H9 (cell line): ENCODE measurements around the gene TYSND1. TPM values are rescaled to one million over a fixed set of nuclear protein-coding genes. Genes with fewer than 3 reads are reported as not detected.
A peak's percentile ranks its signal among the peaks of the same experiment; 100 is the strongest.

Experiments used
- DNase-seq: peaks from one replicate; pipeline ENCODE4 v3.0.0-alpha.2; 2017
- H2AFZ ChIP-seq: one replicate; pipeline ENCODE4 v1.6.1; 2013; ENCODE audit warnings: mild to moderate bottlenecking, low read length, control low read depth, moderate library complexity
- H2AK5ac ChIP-seq: 2 replicates; pipeline ENCODE4 v1.6.1; 2013; ENCODE audit warnings: low read length, control low read depth, mixed read lengths; ENCODE audit not compliant: insufficient read length
- H2BK120ac ChIP-seq: one replicate; pipeline ENCODE4 v1.6.1; 2013; ENCODE audit warnings: low read depth, mild to moderate bottlenecking, low read length, control low read depth, inconsistent platforms; ENCODE audit not compliant: poor library complexity, severe bottlenecking
- H2BK12ac ChIP-seq: 2 replicates; pipeline ENCODE4 v1.6.1; 2013; ENCODE audit warnings: low read length, control low read depth, mixed read lengths, low read depth; ENCODE audit not compliant: insufficient read length
- H2BK15ac ChIP-seq: 2 replicates; pipeline ENCODE4 v1.6.1; 2013; ENCODE audit warnings: low read depth, low read length, control low read depth
- H2BK20ac ChIP-seq: one replicate; pipeline ENCODE4 v1.6.1; 2013; ENCODE audit warnings: low read depth, mild to moderate bottlenecking, low read length, control low read depth, inconsistent platforms; ENCODE audit not compliant: poor library complexity, severe bottlenecking
- H2BK5ac ChIP-seq: 2 replicates; pipeline ENCODE4 v1.6.1; 2013; ENCODE audit warnings: low read length, control low read depth, mixed read lengths; ENCODE audit not compliant: insufficient read length
- H3K14ac ChIP-seq: 2 replicates; pipeline ENCODE4 v1.6.1; 2013; ENCODE audit warnings: low read length, control low read depth; ENCODE audit not compliant: insufficient read depth
- H3K18ac ChIP-seq: 2 replicates; pipeline ENCODE4 v1.6.1; 2013; ENCODE audit warnings: low read depth, mild to moderate bottlenecking, mixed read lengths, low read length, control low read depth; ENCODE audit not compliant: insufficient read length
- H3K23ac ChIP-seq: 2 replicates; pipeline ENCODE4 v1.6.1; 2013; ENCODE audit warnings: low read length, control low read depth, mixed read lengths, low read depth; ENCODE audit not compliant: insufficient read length
- H3K23me2 ChIP-seq: 2 replicates; pipeline ENCODE4 v1.6.1; 2013; ENCODE audit warnings: low read depth, mild to moderate bottlenecking, mixed read lengths, low read length, control low read depth; ENCODE audit not compliant: insufficient read length, poor library complexity, severe bottlenecking
- H3K27ac ChIP-seq: 2 replicates; pipeline ENCODE4 v1.5.1; 2013; ENCODE audit warnings: low read length, control low read depth, mixed read lengths, low read depth; ENCODE audit not compliant: insufficient read length
- H3K27me3 ChIP-seq: 2 replicates; pipeline ENCODE4 v1.6.1; 2013; ENCODE audit warnings: low read length, control low read depth, inconsistent platforms; ENCODE audit not compliant: insufficient read depth
- H3K4ac ChIP-seq: 2 replicates; pipeline ENCODE4 v1.6.1; 2013; ENCODE audit warnings: low read depth, mild to moderate bottlenecking, control low read depth, inconsistent platforms, low read length, moderate library complexity
- H3K4me1 ChIP-seq: 2 replicates; pipeline ENCODE4 v1.6.1; 2013; ENCODE audit warnings: low read length, control low read depth, inconsistent platforms; ENCODE audit not compliant: insufficient read depth
- H3K4me2 ChIP-seq: 2 replicates; pipeline ENCODE4 v1.6.1; 2013; ENCODE audit warnings: low read length, control low read depth, mixed read lengths; ENCODE audit not compliant: insufficient read length, insufficient read depth
- H3K56ac ChIP-seq: 2 replicates; pipeline ENCODE4 v1.6.1; 2013; ENCODE audit warnings: low read depth, mild to moderate bottlenecking, mixed read lengths, low read length, control low read depth; ENCODE audit not compliant: insufficient read length
- H3K79me1 ChIP-seq: 2 replicates; pipeline ENCODE4 v1.6.1; 2013; ENCODE audit warnings: low read depth, mild to moderate bottlenecking, moderate library complexity, low read length, control low read depth, inconsistent platforms; ENCODE audit not compliant: insufficient read depth, poor library complexity, severe bottlenecking
- H3K79me2 ChIP-seq: 2 replicates; pipeline ENCODE4 v1.6.1; 2013; ENCODE audit warnings: low read length, control low read depth, inconsistent platforms; ENCODE audit not compliant: insufficient read depth
- H3K9ac ChIP-seq: 2 replicates; pipeline ENCODE4 v1.6.1; 2013; ENCODE audit warnings: low read length, control low read depth, mixed read lengths; ENCODE audit not compliant: insufficient read length; ENCODE audit errors: extremely low read depth
- H3K9me3 ChIP-seq: one replicate; pipeline ENCODE4 v1.6.1; 2013; ENCODE audit warnings: low read depth, low read length, inconsistent platforms; ENCODE audit not compliant: control insufficient read depth
- H3T11ph ChIP-seq: one replicate; pipeline ENCODE4 v1.6.1; 2013; ENCODE audit warnings: mild to moderate bottlenecking, low read length, control low read depth, inconsistent platforms
- H4K20me1 ChIP-seq: one replicate; pipeline ENCODE4 v1.6.1; 2013; ENCODE audit not compliant: control insufficient read depth, insufficient read length, insufficient read depth
- H4K5ac ChIP-seq: 2 replicates; pipeline ENCODE4 v1.6.1; 2013; ENCODE audit warnings: low read depth, mild to moderate bottlenecking, mixed read lengths, low read length, control low read depth; ENCODE audit not compliant: insufficient read length
- H4K8ac ChIP-seq: replicated peaks from 2 replicates; pipeline ENCODE4 v1.6.1; 2013; ENCODE audit warnings: low read length, control low read depth, mixed read lengths, low read depth; ENCODE audit not compliant: insufficient read length
- H4K91ac ChIP-seq: 2 replicates; pipeline ENCODE4 v1.6.1; 2013; ENCODE audit warnings: low read depth, mild to moderate bottlenecking, moderate library complexity, mixed read lengths, low read length, control low read depth; ENCODE audit not compliant: insufficient read length
- H3K27ac Mint-ChIP-seq, 3 experiments: 2 replicates in 2 of 3; 3 replicates in 1 of 3; pipeline ENCODE4 v1.8.0; 2020 to 2021; ENCODE audit warnings: mixed read lengths in 3 of 3, mild to moderate bottlenecking in 1 of 3, moderate library complexity in 1 of 3
- H3K27me3 Mint-ChIP-seq: 2 replicates; pipeline ENCODE4 v1.8.0; 2021; ENCODE audit warnings: low read depth, mild to moderate bottlenecking, moderate library complexity, mixed read lengths
- H3K36me3 Mint-ChIP-seq, 3 experiments: 2 replicates in 2 of 3; 3 replicates in 1 of 3; pipeline ENCODE4 v1.8.0; 2020 to 2021; ENCODE audit warnings: low read depth in 3 of 3, mixed read lengths in 3 of 3; ENCODE audit not compliant: insufficient read depth in 1 of 3
- H3K4me1 Mint-ChIP-seq, 2 experiments: 2 replicates each; pipeline ENCODE4 v1.8.0; 2020; ENCODE audit warnings: mixed read lengths in 2 of 2
- H3K4me3 Mint-ChIP-seq, 2 experiments: 2 replicates in 1 of 2; 3 replicates in 1 of 2; pipeline ENCODE4 v1.8.0; 2020 to 2021; ENCODE audit warnings: mild to moderate bottlenecking in 2 of 2, mixed read lengths in 2 of 2, moderate library complexity in 1 of 2
- H3K9me3 Mint-ChIP-seq, 2 experiments: 2 replicates in 1 of 2; 3 replicates in 1 of 2; pipeline ENCODE4 v1.8.0; 2020; ENCODE audit warnings: mild to moderate bottlenecking in 2 of 2, mixed read lengths in 2 of 2, moderate library complexity in 1 of 2
- CTCF ChIP-seq: fragments of 200-600 bp; sonication (generic); conservative IDR thresholded peaks from 3 replicates; pipeline ENCODE4 v1.8.0; 2021; ENCODE audit warnings: antibody characterized with exemption, mild to moderate bottlenecking
- WGBS: extraction: QIAGEN DNeasy Blood & Tissue Kit; methylation state at CpG from one replicate; pipeline ENCODE4 v1.1.7; 2013; ENCODE audit warnings: missing lambda C conversion rate, low lambda C conversion rate, mixed read lengths; ENCODE audit not compliant: insufficient read length; ENCODE audit errors: extremely low coverage; 5-methylcytosine and 5-hydroxymethylcytosine counted together
- total RNA-seq: library from RNA; stranded (reverse); gene quantifications from 2 replicates; pipeline ENCODE4 v1.2.1, GENCODE V29; 2021

Gene TYSND1
- total RNA-seq, 1 experiment from 2014 or later: 12.8 TPM

- Histone ChIP-seq H4K5ac (no peak overlapping the region), H3K23ac (no peak overlapping the region), H4K8ac (no peak overlapping the region), H3K79me1 (no peaks in the 10 kb centered on the region), H3K18ac (no peak overlapping the region), H4K91ac (no peak overlapping the region), H2BK12ac (no peak overlapping the region), H3K14ac (no peak overlapping the region), H3K4me2 (no peak overlapping the region), H3K23me2 (no peaks in the 10 kb centered on the region), H2AFZ (no peak overlapping the region), H3K4me1 (no peaks in the 10 kb centered on the region), H2BK5ac (no peak overlapping the region), H3K9me3 (no peaks in the 10 kb centered on the region), H2BK120ac (peak overlapping the region; percentile 12), H2BK15ac (no peak overlapping the region), H3K79me2 (no peaks in the 10 kb centered on the region), H2AK5ac (no peak overlapping the region), H3K56ac (no peak overlapping the region), H3K4ac (no peak overlapping the region), H2BK20ac (no peak overlapping the region), H3K27me3 (no peaks in the 10 kb centered on the region), H3K27ac (no peak overlapping the region), H4K20me1 (no peaks in the 10 kb centered on the region), H3T11ph (no peak overlapping the region), H3K9ac (no peak overlapping the region)
- Mint-ChIP-seq H3K4me3 (no peak overlapping the region), H3K36me3 (peaks cover 0 to 3% (median 0%) of the 10 kb centered on the region in 3 experiments; a peak in 2 of 7 replicates), H3K27ac (no peak overlapping the region), H3K9me3 (no peaks in the 10 kb centered on the region), H3K27me3 (no peaks in the 10 kb centered on the region), H3K4me1 (peaks cover 5 to 9% of the 10 kb centered on the region in 2 experiments)
- WGBS: no CpG with 5 or more reads among the region's 7 CpGs
- no peak for TF ChIP-seq CTCF
- DNase-seq: no peak
These were observed 27.3 kb downstream of the TYSND1 start for GRCh38 chr10:70119197-70119596.
